Peyer's patch (tissue), 4 donors: ENCODE results near the gene STRA6.

ENCODE experiments used
- CTCF ChIP-seq, 6 experiments: fragments of 450-650 bp in 4 of 6; fragments of 200-600 bp in 2 of 6; sonication (generic) in 1 of 6; IDR thresholded peaks; one replicate each; pipeline ENCODE4 v1.5.1; 2017 to 2019; ENCODE audit warnings: antibody characterized with exemption in 6 of 6, mild to moderate bottlenecking in 3 of 6, moderate library complexity in 1 of 6
- POLR2A ChIP-seq, 2 donors: fragments of 450-650 bp; IDR thresholded peaks; one replicate each; pipeline ENCODE4 v1.5.1; 2017; ENCODE audit warnings: antibody characterized with exemption in 2 of 2, mild to moderate bottlenecking in 2 of 2, moderate library complexity in 2 of 2

- TF ChIP-seq CTCF (IDR thresholded peaks at IDR 0.05) = no peak
- no peak for TF ChIP-seq POLR2A (IDR thresholded peaks at IDR 0.05)
Observed at GRCh38 chr15:74227968-74228722, 25.6 kb upstream of the STRA6 start.
